Posterior cingulate gyrus (tissue), 11 donors: Measurements from ENCODE around the gene PITPNM3.

Source experiments
- DNase-seq, 10 donors: peaks; one replicate each; pipeline versions ENCODE4 v3.0.0 to v3.0.0-alpha.2; 2020 to 2021; ENCODE audit warnings: mixed read lengths in 3 of 10
- intact Hi-C: fragments of 100-400 bp; cut with DNase I; formaldehyde crosslinking; loops from one replicate; pipeline ENCODE4 v1.15.1; 2023

PITPNM3 gene

GRCh38 chr17:6430769-6431168 is 125.6 kb downstream of the PITPNM3 start:
- DNase-seq, result no peak
- intact Hi-C loops, result no loop called here

GRCh38 chr17:6429266-6429665 is 127.1 kb downstream of the PITPNM3 start:
- peak in 1 of 10 donors; percentile 67 for DNase-seq
- intact Hi-C loops, result no loop called here

GRCh38 chr17:6428207-6428965 is 128.0 kb downstream of the PITPNM3 start:
- no peak for DNase-seq
- intact Hi-C loops, result no loop called here

GRCh38 chr17:6427279-6427781 is 129.0 kb downstream of the PITPNM3 start:
- DNase-seq, result no peak

GRCh38 chr17:6426356-6427101 is 129.8 kb downstream of the PITPNM3 start:
- DNase-seq, result peak in 1 of 10 donors; percentile 52
- intact Hi-C loops, result no loop called here

More at GRCh38 chr17:6427279-6427781, 129.0 kb downstream of the PITPNM3 start:
- intact Hi-C loops, result no loop called here

GRCh38 chr17:6425407-6425806 is 130.9 kb downstream of the PITPNM3 start:
- peak in 6 of 10 donors; percentile 18 to 90 (median 60) for DNase-seq
- intact Hi-C loops, result no loop called here

- peak in 1 of 10 donors; percentile 61 for DNase-seq
- intact Hi-C loops, result loop anchor here (5.0 kb wide), 1 partner anchor 717 kb away; no protein-coding TSS in a partner anchor
These were observed 132.4 kb downstream of the PITPNM3 start for GRCh38 chr17:6423931-6424330.

- intact Hi-C loops, result loop anchor here (1.0 to 5.0 kb wide), 2 partner anchors 715 to 835 kb away; no protein-coding TSS in a partner anchor
- DNase-seq, result peak in 1 of 10 donors; percentile 54
These were observed 133.6 kb downstream of the PITPNM3 start for GRCh38 chr17:6422654-6423241.

GRCh38 chr17:6421700-6422604 is 134.4 kb downstream of the PITPNM3 start:
- DNase-seq, result peak; percentile 72 to 97 (median 88)
- intact Hi-C loops, result loop anchor here (1.0 to 5.0 kb wide), 2 partner anchors 715 to 835 kb away; no protein-coding TSS in a partner anchor

GRCh38 chr17:6420173-6420641 is 136.1 kb downstream of the PITPNM3 start:
- intact Hi-C loops, result loop anchor here (5.0 kb wide), 1 partner anchor 713 kb away; no protein-coding TSS in a partner anchor
- peak in 2 of 10 donors; percentile 78 to 80 for DNase-seq

GRCh38 chr17:6415616-6416015 is 140.7 kb downstream of the PITPNM3 start:
- intact Hi-C loops, result loop anchor here (5.0 kb wide), 1 partner anchor 348 kb away; no protein-coding TSS in a partner anchor
- DNase-seq, result no peak

GRCh38 chr17:6413065-6413464 is 143.3 kb downstream of the PITPNM3 start:
- intact Hi-C loops, result no loop called here
- no peak for DNase-seq

- intact Hi-C loops, result no loop called here
- DNase-seq, result no peak
These were observed 147.6 kb downstream of the PITPNM3 start for GRCh38 chr17:6408735-6409134.

- intact Hi-C loops, result no loop called here
- DNase-seq, result no peak
These were observed 148.1 kb downstream of the PITPNM3 start for GRCh38 chr17:6408276-6408675.

- intact Hi-C loops, result no loop called here
- no peak for DNase-seq
These were observed 154.1 kb downstream of the PITPNM3 start for GRCh38 chr17:6402258-6402657.
